DMS79 (cell line): ENCODE results near the gene MXI1.

ENCODE experiments used
- DNase-seq: peaks from one replicate; lab custom pipeline; 2025; lab: John Stamatoyannopoulos, UW

Gene MXI1

GRCh38 chr10:110207011-110207804 lies at the start of gene MXI1:
TSS of gene MXI1 (plus strand) at chr10:110207605. CDS start at chr10:110207809, 204 bp downstream.
- peak; percentile 36 for DNase-seq

GRCh38 chr10:110158051-110159005 lies 49.1 kb upstream of the MXI1 start:
- DNase-seq = no peak

- no peak for DNase-seq
Observed at GRCh38 chr10:110160081-110160480, 47.3 kb upstream of the MXI1 start.

- DNase-seq = no peak
Observed at GRCh38 chr10:110160522-110160921, 46.9 kb upstream of the MXI1 start.

GRCh38 chr10:110162741-110163145 lies 44.7 kb upstream of the MXI1 start:
- no peak for DNase-seq

GRCh38 chr10:110163192-110163773 lies 44.1 kb upstream of the MXI1 start:
- no peak for DNase-seq

GRCh38 chr10:110163841-110164240 lies 43.6 kb upstream of the MXI1 start:
- no peak for DNase-seq

GRCh38 chr10:110165239-110165638 lies 42.2 kb upstream of the MXI1 start:
- no peak for DNase-seq

GRCh38 chr10:110167149-110167548 lies 40.3 kb upstream of the MXI1 start:
- no peak for DNase-seq

- DNase-seq = no peak
Observed at GRCh38 chr10:110168601-110169481, 38.6 kb upstream of the MXI1 start.

GRCh38 chr10:110169586-110169985 lies 37.8 kb upstream of the MXI1 start:
- no peak for DNase-seq

GRCh38 chr10:110170142-110170971 lies 37.0 kb upstream of the MXI1 start:
- DNase-seq = no peak

GRCh38 chr10:110171032-110171431 lies 36.4 kb upstream of the MXI1 start:
- no peak for DNase-seq

GRCh38 chr10:110172155-110172554 lies 35.2 kb upstream of the MXI1 start:
- DNase-seq = no peak

GRCh38 chr10:110174201-110174600 lies 33.2 kb upstream of the MXI1 start:
- DNase-seq = peak; percentile 13

- DNase-seq = no peak
Observed at GRCh38 chr10:110174816-110175215, 32.6 kb upstream of the MXI1 start.

GRCh38 chr10:110175406-110175805 lies 32.0 kb upstream of the MXI1 start:
- no peak for DNase-seq

GRCh38 chr10:110176141-110177030 lies 31.0 kb upstream of the MXI1 start:
- DNase-seq = no peak

GRCh38 chr10:110179220-110179619 lies 28.2 kb upstream of the MXI1 start:
- DNase-seq = no peak

- DNase-seq = no peak
Observed at GRCh38 chr10:110181451-110181850, 26.0 kb upstream of the MXI1 start.
